Neural cell (in vitro differentiated cells): ENCODE results near the gene CBFA2T3. TPM values are rescaled to one million over a fixed set of nuclear protein-coding genes. Genes with fewer than 3 reads are reported as not detected.

ENCODE experiments used
- H2AFZ ChIP-seq: fragments of 200-600, 300-800 bp; sonication (generic), shearing (Covaris generic); 2 replicates; pipeline ENCODE4 v1.6.0; 2014; ENCODE audit warnings: low read depth, mild to moderate bottlenecking, antibody characterized with exemption, low read length, moderate library complexity
- H3F3A ChIP-seq: fragments of 200-600 bp; shearing (Covaris generic); 2 replicates; pipeline ENCODE4 v1.6.1; 2016; ENCODE audit warnings: mild to moderate bottlenecking, moderate library complexity, mixed read lengths, antibody characterized with exemption, low read length; ENCODE audit not compliant: insufficient read depth, poor library complexity, severe bottlenecking
- H3K27ac ChIP-seq: fragments of 200-600, 300-800 bp; sonication (generic), shearing (Covaris generic); 2 replicates; pipeline ENCODE4 v1.5.1; 2014; ENCODE audit warnings: mild to moderate bottlenecking, low read length, moderate library complexity
- H3K27me3 ChIP-seq: fragments of 300-800, 200-600 bp; sonication (generic), shearing (Covaris generic); 2 replicates; pipeline ENCODE4 v1.6.0; 2014; ENCODE audit warnings: mild to moderate bottlenecking, low read depth, low read length, moderate library complexity; ENCODE audit not compliant: insufficient read depth
- H3K36me3 ChIP-seq: fragments of 300-800, 200-600 bp; sonication (generic), shearing (Covaris generic); 2 replicates; pipeline ENCODE4 v1.5.1; 2014; ENCODE audit warnings: mild to moderate bottlenecking, antibody characterized with exemption, low read length, moderate library complexity; ENCODE audit not compliant: insufficient read depth
- H3K4me2 ChIP-seq: fragments of 300-800, 200-600 bp; sonication (generic), shearing (Covaris generic); 2 replicates; pipeline ENCODE4 v1.6.0; 2014; ENCODE audit warnings: mild to moderate bottlenecking, low read length
- H3K4me3 ChIP-seq: fragments of 300-800, 200-600 bp; sonication (generic), shearing (Covaris generic); 2 replicates; pipeline ENCODE4 v1.5.1; 2014; ENCODE audit warnings: mild to moderate bottlenecking, low read length, moderate library complexity
- H3K79me2 ChIP-seq: fragments of 200-600 bp; shearing (Covaris generic); replicated peaks from 2 replicates; pipeline ENCODE4 v1.6.0; 2014; ENCODE audit warnings: mild to moderate bottlenecking, low read length, moderate library complexity; ENCODE audit not compliant: insufficient read depth
- H3K9ac ChIP-seq: fragments of 300-800, 200-600 bp; sonication (generic), shearing (Covaris generic); 2 replicates; pipeline ENCODE4 v1.6.1; 2016; ENCODE audit warnings: mild to moderate bottlenecking, low read length, mixed read lengths
- H3K9me2 ChIP-seq: fragments of 200-600 bp; shearing (Covaris generic); 2 replicates; pipeline ENCODE4 v1.6.1; 2016; ENCODE audit warnings: mild to moderate bottlenecking, low read length, mixed read lengths; ENCODE audit not compliant: insufficient read depth
- H3K9me3 ChIP-seq: fragments of 200-600, 300-800 bp; sonication (generic), shearing (Covaris generic); 2 replicates; pipeline ENCODE4 v1.6.1; 2016; ENCODE audit warnings: mild to moderate bottlenecking, mixed run types, low read length, moderate library complexity, mixed read lengths
- H4K20me1 ChIP-seq: fragments of 200-600 bp; shearing (Covaris generic); 2 replicates; pipeline ENCODE4 v1.6.1; 2016; ENCODE audit warnings: mild to moderate bottlenecking, mixed run types; ENCODE audit not compliant: insufficient read depth
- CTCF ChIP-seq: fragments of 450-650 bp; IDR thresholded peaks from 2 replicates; pipeline ENCODE4 v1.5.1; 2014; ENCODE audit warnings: antibody characterized with exemption, mild to moderate bottlenecking, moderate library complexity; ENCODE audit not compliant: poor library complexity, severe bottlenecking
- EP300 ChIP-seq: fragments of 450-650 bp; conservative IDR thresholded peaks from 2 replicates; pipeline ENCODE4 v1.6.1; 2014; ENCODE audit warnings: antibody characterized with exemption, mild to moderate bottlenecking, moderate library complexity; ENCODE audit not compliant: poor library complexity, severe bottlenecking
- EZH2 ChIP-seq: fragments of 200-600, 300-800 bp; shearing (Covaris generic), sonication (generic); IDR thresholded peaks from 2 replicates; pipeline ENCODE4 v1.6.1; 2014; ENCODE audit warnings: antibody characterized with exemption, low read length, borderline replicate concordance, mild to moderate bottlenecking; ENCODE audit not compliant: insufficient read depth, poor library complexity, severe bottlenecking
- MXI1 ChIP-seq: fragments of 450-650 bp; conservative IDR thresholded peaks from 2 replicates; pipeline ENCODE4 v1.6.1; 2014; ENCODE audit warnings: antibody characterized with exemption, mild to moderate bottlenecking; ENCODE audit not compliant: poor library complexity, severe bottlenecking
- POLR2AphosphoS5 ChIP-seq: IDR thresholded peaks from 2 replicates; pipeline ENCODE4 v1.6.1; 2012
- RAD21 ChIP-seq: fragments of 450-650 bp; conservative IDR thresholded peaks from 2 replicates; pipeline ENCODE4 v1.6.1; 2014; ENCODE audit warnings: antibody characterized with exemption, mild to moderate bottlenecking, moderate library complexity
- REST ChIP-seq: IDR thresholded peaks from 2 replicates; pipeline ENCODE4 v1.6.1; 2012; ENCODE audit warnings: borderline replicate concordance
- SMC3 ChIP-seq: fragments of 450-650 bp; conservative IDR thresholded peaks from 2 replicates; pipeline ENCODE4 v1.6.1; 2014; ENCODE audit warnings: antibody characterized with exemption, mild to moderate bottlenecking, moderate library complexity; ENCODE audit not compliant: poor library complexity
- TAF1 ChIP-seq: IDR thresholded peaks from 2 replicates; pipeline ENCODE4 v1.6.1; 2012; ENCODE audit warnings: low read depth
- polyA plus RNA-seq: library from polyadenylated mRNA; depleted of rRNA; stranded (reverse); fragments of >200 nt; gene quantifications from 2 replicates; pipeline ENCODE4 v1.2.3, GENCODE V29; 2014

CBFA2T3 gene
- polyA plus RNA-seq, 1 donor from 2014 or later: 2.1 TPM

GRCh38 chr16:88911136-88911945, 65.7 kb downstream of the CBFA2T3 start:
- TF ChIP-seq MXI1 (no peak), SMC3 (no peak), CTCF (no peak), EZH2 (no peak), EP300 (no peak), TAF1 (no peak), RAD21 (no peak), REST (no peak), POLR2AphosphoS5 (no peak)
- Histone ChIP-seq H3K4me3 (no peak overlapping the region), H3K9ac (no peak overlapping the region), H3K9me3 (no peaks in the 10 kb centered on the region), H3K27ac (no peak overlapping the region), H3K79me2 (no peaks in the 10 kb centered on the region), H3F3A (no peaks in the 10 kb centered on the region), H3K4me2 (no peak overlapping the region), H3K9me2 (no peaks in the 10 kb centered on the region), H4K20me1 (no peaks in the 10 kb centered on the region), H3K27me3 (no peaks in the 10 kb centered on the region), H2AFZ (no peak overlapping the region), H3K36me3 (no peaks in the 10 kb centered on the region)

GRCh38 chr16:88910284-88911135, 66.5 kb downstream of the CBFA2T3 start:
- no peak overlapping the region for H3K27ac ChIP-seq
- H3K9me3 ChIP-seq: no peaks in the 10 kb centered on the region
- no peak overlapping the region for H3K9ac ChIP-seq

More at GRCh38 chr16:88910284-88911135, 66.5 kb downstream of the CBFA2T3 start:
- Histone ChIP-seq H3K4me3 (no peak overlapping the region), H2AFZ (no peak overlapping the region), H3F3A (no peaks in the 10 kb centered on the region), H4K20me1 (no peaks in the 10 kb centered on the region), H3K79me2 (no peaks in the 10 kb centered on the region), H3K4me2 (no peak overlapping the region), H3K27me3 (no peaks in the 10 kb centered on the region), H3K9me2 (no peaks in the 10 kb centered on the region), H3K36me3 (no peaks in the 10 kb centered on the region)
- TF ChIP-seq SMC3 (no peak), EP300 (no peak), MXI1 (no peak), REST (no peak), CTCF (no peak), EZH2 (no peak), TAF1 (no peak), RAD21 (no peak), POLR2AphosphoS5 (no peak)
